HEK293 (cell line): ENCODE measurements around the gene CCSER2.

ENCODE experiments used
- CTCF ChIA-PET: fragments of 350-600 bp; formaldehyde crosslinking; extraction: SDS; loops from one replicate; lab custom pipeline; 2021; ENCODE audit warnings: antibody characterized with exemption; lab: Yijun Ruan, JAX
- POLR2A ChIA-PET: fragments of 300-600 bp; formaldehyde crosslinking; extraction: SDS; loops from one replicate; lab custom pipeline; 2020; ENCODE audit warnings: antibody characterized with exemption, inconsistent platforms; lab: Yijun Ruan, JAX
- H3K27ac ChIP-seq: fragments of 200-500 bp; sonication (Bioruptor generic); 2 replicates; pipeline ENCODE4 v1.5.1; 2014; ENCODE audit warnings: low read depth, low read length, control low read depth, inconsistent platforms; ENCODE audit errors: extremely low read depth
- H3K36me3 ChIP-seq, 2 experiments: fragments of 200-500 bp in 1 of 2; sonication (Bioruptor generic) in 1 of 2; 1 replicate in 1 of 2; 2 replicates in 1 of 2; pipeline ENCODE4 v1.5.1; 2014 to 2017; ENCODE audit warnings: inconsistent platforms in 2 of 2, low read length in 2 of 2; ENCODE audit not compliant: control insufficient read depth in 2 of 2, insufficient read depth in 1 of 2
- H3K4me1 ChIP-seq: fragments of 200-500 bp; sonication (Bioruptor generic); 2 replicates; pipeline ENCODE4 v1.5.1; 2014; ENCODE audit warnings: mild to moderate bottlenecking, low read length, inconsistent platforms; ENCODE audit not compliant: control insufficient read depth, insufficient read depth
- H3K4me3 ChIP-seq: 2 replicates; pipeline ENCODE4 v1.5.1; 2011; ENCODE audit warnings: low read depth, mild to moderate bottlenecking, control low read depth, low read length, moderate library complexity
- H3K9me3 ChIP-seq: fragments of 200-500 bp; sonication (Bioruptor generic); 2 replicates; pipeline ENCODE4 v1.5.1; 2014; ENCODE audit warnings: low read depth, low read length, inconsistent platforms; ENCODE audit not compliant: control insufficient read depth, insufficient read depth
- CTCF ChIP-seq: fragments of 450-650 bp; formaldehyde crosslinking; IDR thresholded peaks from 2 replicates; pipeline ENCODE4 v1.5.1; 2016; ENCODE audit warnings: missing biosample characterization, missing genetic modification characterization
- ZFP37 ChIP-seq: fragments of 450-650 bp; formaldehyde crosslinking; IDR thresholded peaks from 2 replicates; pipeline ENCODE4 v1.5.1; 2016; ENCODE audit warnings: missing biosample characterization, missing genetic modification characterization
- ZNF169 ChIP-seq: fragments of 450-650 bp; formaldehyde crosslinking; IDR thresholded peaks from 2 replicates; pipeline ENCODE4 v1.5.1; 2016; ENCODE audit warnings: missing biosample characterization, missing genetic modification characterization
- ZNF174 ChIP-seq: fragments of 450-650 bp; formaldehyde crosslinking; IDR thresholded peaks from 2 replicates; pipeline ENCODE4 v1.5.0; 2017; ENCODE audit warnings: missing biosample characterization, mild to moderate bottlenecking, missing genetic modification characterization
- ZNF202 ChIP-seq: fragments of 450-650 bp; formaldehyde crosslinking; IDR thresholded peaks from 2 replicates; pipeline ENCODE4 v1.5.1; 2016; ENCODE audit warnings: missing biosample characterization, missing genetic modification characterization, borderline replicate concordance
- ZNF239 ChIP-seq: fragments of 450-650 bp; formaldehyde crosslinking; IDR thresholded peaks from 2 replicates; pipeline ENCODE4 v1.5.1; 2016; ENCODE audit warnings: missing biosample characterization, missing genetic modification characterization
- ZNF324 ChIP-seq: fragments of 450-650 bp; formaldehyde crosslinking; IDR thresholded peaks from 2 replicates; pipeline ENCODE4 v1.5.1; 2016; ENCODE audit warnings: missing biosample characterization, missing genetic modification characterization
- ZNF335 ChIP-seq: fragments of 450-650 bp; formaldehyde crosslinking; conservative IDR thresholded peaks from 2 replicates; pipeline ENCODE4 v1.5.1; 2016; ENCODE audit warnings: missing biosample characterization, missing genetic modification characterization
- ZNF416 ChIP-seq: fragments of 450-650 bp; formaldehyde crosslinking; IDR thresholded peaks from 2 replicates; pipeline ENCODE4 v1.5.1; 2016; ENCODE audit warnings: missing biosample characterization, missing genetic modification characterization
- ZNF514 ChIP-seq: fragments of 450-650 bp; formaldehyde crosslinking; IDR thresholded peaks from 2 replicates; pipeline ENCODE4 v1.5.1; 2016; ENCODE audit warnings: missing biosample characterization, missing genetic modification characterization
- ZNF571 ChIP-seq: fragments of 450-650 bp; formaldehyde crosslinking; IDR thresholded peaks from 2 replicates; pipeline ENCODE4 v1.5.0; 2017; ENCODE audit warnings: missing biosample characterization, missing genetic modification characterization
- ZNF585B ChIP-seq: fragments of 450-650 bp; formaldehyde crosslinking; IDR thresholded peaks from 2 replicates; pipeline ENCODE4 v1.5.1; 2016; ENCODE audit warnings: missing biosample characterization, missing genetic modification characterization
- ZNF621 ChIP-seq: fragments of 450-650 bp; formaldehyde crosslinking; IDR thresholded peaks from 2 replicates; pipeline ENCODE4 v1.5.1; 2017; ENCODE audit warnings: missing biosample characterization, missing genetic modification characterization
- ZNF677 ChIP-seq: fragments of 450-650 bp; IDR thresholded peaks from 2 replicates; pipeline ENCODE4 v1.5.0; 2018; ENCODE audit warnings: missing biosample characterization, mild to moderate bottlenecking, missing genetic modification characterization, moderate library complexity
- ZNF792 ChIP-seq: fragments of 450-650 bp; formaldehyde crosslinking; IDR thresholded peaks from 2 replicates; pipeline ENCODE4 v1.5.1; 2016; ENCODE audit warnings: missing biosample characterization, missing genetic modification characterization
- TF ChIP-seq, protein P1 (sequence below): fragments of 450-650 bp; formaldehyde crosslinking; IDR thresholded peaks from 2 replicates; pipeline ENCODE4 v1.5.1; 2016; ENCODE audit warnings: missing biosample characterization, missing genetic modification characterization

The CCSER2 gene

GRCh38 chr10:84337199-84337598, 8.8 kb downstream of the CCSER2 start:
- H3K4me3 ChIP-seq: no peak overlapping the region
- CTCF ChIA-PET: interaction anchor here (0.6 to 2.5 kb wide), 2 partner anchors 15 to 40 kb away, joined by 3 to 11 read pairs; no protein-coding TSS in a partner anchor

DNA sequence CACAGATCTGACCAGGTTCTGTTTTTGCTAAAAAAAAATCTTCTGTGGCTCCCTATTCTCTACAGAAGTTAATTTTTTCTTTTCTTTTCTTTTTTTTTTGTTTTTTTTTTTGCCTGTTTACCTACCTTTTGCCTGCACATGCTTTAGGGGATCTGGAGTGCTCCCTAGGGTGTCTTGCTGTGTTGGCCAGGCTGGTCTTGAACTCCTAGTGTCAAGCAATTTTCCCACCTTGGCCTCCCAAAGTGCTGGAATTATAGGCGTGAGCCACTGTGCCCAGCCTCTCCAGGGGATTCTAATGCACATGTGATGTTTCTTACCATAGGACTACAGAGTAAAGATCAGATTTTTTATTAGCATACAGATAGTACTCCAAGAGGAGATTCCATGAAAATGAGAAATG, 10.6 kb downstream of the CCSER2 start:
- Histone ChIP-seq H3K9me3 (no peaks in the 10 kb centered on the region), H3K4me1 (peaks cover 13% of the 10 kb centered on the region), H3K27ac (no peak overlapping the region), H3K4me3 (no peak overlapping the region), H3K36me3 (no peaks in the 10 kb centered on the region)
- ChIA-PET CTCF (no interaction called here), POLR2A (no interaction called here)
- TF ChIP-seq CTCF (tag by site-specific recombination): no peak
- no peak for TF ChIP-seq ZNF514 (tag by site-specific recombination)
- TF ChIP-seq ZNF169: no peak

More at GRCh38 chr10:84337199-84337598, 8.8 kb downstream of the CCSER2 start:
- H3K9me3 ChIP-seq: no peaks in the 10 kb centered on the region
- peaks cover 16% of the 10 kb centered on the region for H3K4me1 ChIP-seq
- H3K27ac ChIP-seq: no peak overlapping the region
- POLR2A ChIA-PET: interaction anchor here (1.1 kb wide), 1 partner anchor 9 kb away, joined by 4 read pairs; the partner anchor contains the start of gene CCSER2
- no peak for TF ChIP-seq ZNF335 (tag by site-specific recombination)
- TF ChIP-seq ZNF621 (tag by site-specific recombination): no peak
- H3K36me3 ChIP-seq: no peaks in the 10 kb centered on the region

GRCh38 chr10:84340187-84340586, 11.8 kb downstream of the CCSER2 start:
- H3K4me3 ChIP-seq: no peak overlapping the region
- no peak overlapping the region for H3K27ac ChIP-seq
- CTCF ChIA-PET: no interaction called here
- H3K9me3 ChIP-seq: no peaks in the 10 kb centered on the region
- TF ChIP-seq ZNF324 (no peak), ZNF239 (tag by site-specific recombination) (no peak), ZNF416 (tag by site-specific recombination) (no peak), ZNF585B (no peak), ZNF792 (tag by site-specific recombination) (no peak), ZFP37 (tag by site-specific recombination) (no peak), ZNF677 (tag by site-specific recombination) (no peak), ZNF174 (no peak), ZNF571 (tag by site-specific recombination) (no peak), ZNF202 (tag by site-specific recombination) (no peak)
- TF ChIP-seq, protein P1, sequence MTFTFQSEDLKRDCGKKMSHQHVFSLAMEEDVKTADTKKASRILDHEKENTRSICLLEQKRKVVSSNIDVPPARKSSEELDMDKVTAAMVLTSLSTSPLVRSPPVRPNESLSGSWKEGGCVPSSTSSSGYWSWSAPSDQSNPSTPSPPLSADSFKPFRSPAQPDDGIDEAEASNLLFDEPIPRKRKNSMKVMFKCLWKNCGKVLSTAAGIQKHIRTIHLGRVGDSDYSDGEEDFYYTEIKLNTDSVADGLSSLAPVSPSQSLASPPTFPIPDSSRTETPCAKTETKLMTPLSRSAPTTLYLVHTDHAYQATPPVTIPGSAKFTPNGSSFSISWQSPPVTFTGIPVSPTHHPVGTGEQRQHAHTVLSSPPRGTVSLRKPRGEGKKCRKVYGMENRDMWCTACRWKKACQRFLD (tag by site-specific recombination): no peak
- H3K36me3 ChIP-seq: no peaks in the 10 kb centered on the region
- POLR2A ChIA-PET: no interaction called here
- H3K4me1 ChIP-seq: peaks cover 11% of the 10 kb centered on the region
